HCT116 (cell line): Measurements from ENCODE around the gene HDAC5.

Source experiments
- CEBPB ChIP-seq: IDR thresholded peaks from 2 replicates; pipeline ENCODE4 v1.6.1; 2012; ENCODE audit warnings: low read depth
- POLR2A ChIP-seq: IDR thresholded peaks from 2 replicates; pipeline ENCODE4 v1.7.0; 2011; ENCODE audit warnings: borderline replicate concordance; ENCODE audit not compliant: insufficient read depth, insufficient read length; ENCODE audit errors: extremely low read depth
- SP1 ChIP-seq: IDR thresholded peaks from 2 replicates; pipeline ENCODE4 v1.6.1; 2012; ENCODE audit warnings: low read depth
- TF ChIP-seq, protein P1 (sequence below), 3 experiments: fragments of 200-600 bp in 1 of 3; sonication (generic) in 1 of 3; IDR thresholded peaks in 2 of 3; conservative IDR thresholded peaks in 1 of 3; 2 replicates each; pipeline ENCODE4 v1.5.1; 2012 to 2017; ENCODE audit warnings: low read depth in 2 of 3, low read length in 2 of 3, antibody characterized with exemption in 1 of 3, borderline replicate concordance in 1 of 3, control low read depth in 1 of 3, mild to moderate bottlenecking in 1 of 3, mixed read lengths in 1 of 3, mixed run types in 1 of 3, moderate library complexity in 1 of 3; ENCODE audit not compliant: insufficient read depth in 1 of 3

DNA sequence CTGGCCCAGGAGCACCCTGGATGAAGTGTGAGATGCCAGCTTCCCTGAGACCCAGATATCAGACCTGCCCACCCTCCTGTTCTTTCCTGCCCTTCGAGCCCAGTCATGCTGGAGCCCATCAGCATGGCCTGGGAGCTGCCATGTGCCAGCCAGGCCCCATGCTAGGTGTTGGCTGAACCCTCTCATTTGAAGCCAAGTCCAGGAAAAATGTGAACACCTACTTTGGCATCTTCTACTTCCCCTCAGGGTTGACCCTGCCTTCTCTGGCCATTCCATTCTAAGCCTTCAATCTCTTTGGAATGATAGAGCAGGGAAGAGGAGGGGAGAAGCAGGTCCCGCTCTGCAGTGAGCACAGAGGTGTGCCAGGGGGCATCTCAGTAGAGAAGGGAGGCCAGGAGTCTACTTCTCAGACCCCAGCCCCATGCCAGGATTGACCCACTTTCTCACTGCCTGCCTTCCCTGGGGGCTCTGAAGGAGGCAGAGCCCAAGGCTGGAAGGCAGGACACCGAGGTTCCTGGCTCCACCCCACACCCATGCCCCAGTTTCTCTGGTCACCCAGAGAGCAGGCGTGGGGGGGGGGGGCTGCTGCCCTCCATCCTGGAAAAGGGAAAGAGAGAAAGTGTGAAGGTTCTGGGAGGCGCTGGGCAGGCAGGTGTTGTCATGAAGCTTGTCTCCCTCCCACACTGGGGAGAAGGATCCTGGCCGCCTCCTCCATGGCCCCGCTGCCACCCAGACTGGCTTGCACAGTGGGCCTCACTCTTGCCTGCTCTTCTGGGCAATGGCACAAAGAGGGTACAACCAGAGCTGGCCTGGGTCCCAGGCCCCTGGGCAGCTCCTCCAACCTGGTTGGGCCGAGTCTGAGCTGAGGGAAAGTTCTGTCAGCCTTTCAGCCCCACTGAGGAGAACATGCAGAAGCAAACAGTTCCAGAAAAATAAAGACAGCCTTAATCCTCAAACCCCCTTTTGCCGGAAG, 9.3 kb downstream of the HDAC5 start:
- TF ChIP-seq, protein P1, sequence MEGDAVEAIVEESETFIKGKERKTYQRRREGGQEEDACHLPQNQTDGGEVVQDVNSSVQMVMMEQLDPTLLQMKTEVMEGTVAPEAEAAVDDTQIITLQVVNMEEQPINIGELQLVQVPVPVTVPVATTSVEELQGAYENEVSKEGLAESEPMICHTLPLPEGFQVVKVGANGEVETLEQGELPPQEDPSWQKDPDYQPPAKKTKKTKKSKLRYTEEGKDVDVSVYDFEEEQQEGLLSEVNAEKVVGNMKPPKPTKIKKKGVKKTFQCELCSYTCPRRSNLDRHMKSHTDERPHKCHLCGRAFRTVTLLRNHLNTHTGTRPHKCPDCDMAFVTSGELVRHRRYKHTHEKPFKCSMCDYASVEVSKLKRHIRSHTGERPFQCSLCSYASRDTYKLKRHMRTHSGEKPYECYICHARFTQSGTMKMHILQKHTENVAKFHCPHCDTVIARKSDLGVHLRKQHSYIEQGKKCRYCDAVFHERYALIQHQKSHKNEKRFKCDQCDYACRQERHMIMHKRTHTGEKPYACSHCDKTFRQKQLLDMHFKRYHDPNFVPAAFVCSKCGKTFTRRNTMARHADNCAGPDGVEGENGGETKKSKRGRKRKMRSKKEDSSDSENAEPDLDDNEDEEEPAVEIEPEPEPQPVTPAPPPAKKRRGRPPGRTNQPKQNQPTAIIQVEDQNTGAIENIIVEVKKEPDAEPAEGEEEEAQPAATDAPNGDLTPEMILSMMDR (IDR thresholded peaks at IDR 0.05 in 2 of 3, conservative IDR thresholded peaks at IDR 0.05 in 1 of 3; ENCODE audit: borderline replicate concordance in 1 of 3, insufficient read depth in 1 of 3, low read depth in 2 of 3, low read length in 2 of 3), result no peak
- TF ChIP-seq POLR2A (no peak), SP1 (no peak), CEBPB (no peak)
